HepG2 (cell line): ENCODE data around the gene RAB36. TPM values are rescaled to one million over a fixed set of nuclear protein-coding genes. Genes with fewer than 3 reads are reported as not detected.
A peak's percentile ranks its signal among the peaks of the same experiment; 100 is the strongest.

ENCODE experiments used
- ASH2L ChIP-seq: fragments of 300-600, 200-600 bp; sonication (generic); IDR thresholded peaks from 2 replicates; pipeline ENCODE4 v1.7.0; 2017; ENCODE audit warnings: low read depth, mild to moderate bottlenecking, moderate library complexity, mixed read lengths, low read length; ENCODE audit not compliant: insufficient read length
- BRD4 ChIP-seq: sonication (generic); formaldehyde crosslinking; IDR thresholded peaks from 2 replicates; pipeline ENCODE4 v1.4.0; 2020; ENCODE audit warnings: missing genetic modification reagents
- CEBPB ChIP-seq: IDR thresholded peaks from 2 replicates; pipeline ENCODE4 v1.6.1; 2011; ENCODE audit warnings: low read depth, low read length, improper control_type of control experiment, borderline replicate concordance
- EED ChIP-seq: sonication (generic); formaldehyde crosslinking; IDR thresholded peaks from 2 replicates; pipeline ENCODE4 v1.5.0; 2020; ENCODE audit warnings: mild to moderate bottlenecking, missing genetic modification reagents
- ELF3 ChIP-seq: IDR thresholded peaks from 2 replicates; pipeline ENCODE4 v1.6.1; 2016; ENCODE audit warnings: missing genetic modification reagents, missing compliant biosample characterization
- FOSL1 ChIP-seq: sonication (generic); formaldehyde crosslinking; IDR thresholded peaks from 2 replicates; pipeline ENCODE4 v1.9.0; 2021; ENCODE audit warnings: missing genetic modification reagents, borderline replicate concordance
- HNF4A ChIP-seq: sonication (generic); formaldehyde crosslinking; IDR thresholded peaks from 2 replicates; pipeline ENCODE4 v1.4.0; 2020; ENCODE audit warnings: missing genetic modification reagents
- KDM2A ChIP-seq: sonication (generic); formaldehyde crosslinking; IDR thresholded peaks from 2 replicates; pipeline ENCODE4 v1.4.0; 2020; ENCODE audit warnings: low read depth, missing genetic modification reagents, borderline replicate concordance
- NR2F6 ChIP-seq, 2 experiments: IDR thresholded peaks; 2 replicates each; pipeline ENCODE4 v1.6.1; 2016; ENCODE audit warnings: antibody characterized with exemption in 1 of 2, mild to moderate bottlenecking in 1 of 2
- PTBP1 ChIP-seq: fragments of 200-400 bp; formaldehyde crosslinking; IDR thresholded peaks from 2 replicates; pipeline ENCODE4 v1.6.1; 2018; ENCODE audit warnings: low read length, low read depth; ENCODE audit not compliant: poor library complexity, severe bottlenecking
- SP140L ChIP-seq: sonication (generic); formaldehyde crosslinking; IDR thresholded peaks from 2 replicates; pipeline ENCODE4 v1.4.0; 2020; ENCODE audit warnings: missing genetic modification reagents, borderline replicate concordance
- XBP1 ChIP-seq: sonication (generic); formaldehyde crosslinking; IDR thresholded peaks from 2 replicates; pipeline ENCODE4 v1.5.0; 2020; ENCODE audit warnings: missing genetic modification reagents
- YEATS2 ChIP-seq: sonication (generic); formaldehyde crosslinking; IDR thresholded peaks from 2 replicates; pipeline ENCODE4 v1.4.0; 2020; ENCODE audit warnings: missing genetic modification reagents, borderline replicate concordance
- ZNF547 ChIP-seq: sonication (generic); formaldehyde crosslinking; IDR thresholded peaks from 2 replicates; pipeline ENCODE4 v1.5.1; 2020; ENCODE audit warnings: mild to moderate bottlenecking, missing genetic modification reagents
- ZNF678 ChIP-seq: sonication (generic); formaldehyde crosslinking; IDR thresholded peaks from 2 replicates; pipeline ENCODE4 v1.4.0; 2020; ENCODE audit warnings: mild to moderate bottlenecking, missing genetic modification reagents
- ZNF703 ChIP-seq: sonication (generic); formaldehyde crosslinking; IDR thresholded peaks from 2 replicates; pipeline ENCODE4 v1.5.1; 2020; ENCODE audit warnings: missing genetic modification reagents, mild to moderate bottlenecking, moderate library complexity, borderline replicate concordance
- polyA plus RNA-seq, 8 experiments: library from polyadenylated mRNA; depleted of rRNA in 3 of 8; stranded (reverse) in 7 of 8; unstranded in 1 of 8; fragments of >200 nt; fragmentation: Illumina TruSeq in 4 of 8; extraction: Trizol in 4 of 8; gene quantifications; 2 replicates each; pipeline versions ENCODE4 v1.2.1 to v1.2.3, GENCODE V29; 2011 to 2016; ENCODE audit warnings: low read depth in 4 of 8, missing spikeins in 1 of 8, mixed read lengths in 1 of 8; ENCODE audit not compliant: insufficient read depth in 1 of 8
- total RNA-seq, 5 experiments: library from RNA; depleted of rRNA; stranded (reverse); fragments of >200 nt; fragmentation: Illumina TruSeq; extraction: Trizol; gene quantifications; 2 replicates each; pipeline ENCODE4 v1.2.3, GENCODE V29; 2016; ENCODE audit warnings: low read depth in 1 of 5
- TF ChIP-seq, protein P1 (sequence below): sonication (generic); formaldehyde crosslinking; IDR thresholded peaks from 2 replicates; pipeline ENCODE4 v1.9.0; 2021; ENCODE audit warnings: missing genetic modification reagents, borderline replicate concordance
- TF ChIP-seq, protein P2 (sequence below): IDR thresholded peaks from 2 replicates; pipeline ENCODE4 v1.6.1; 2018; ENCODE audit warnings: missing genetic modification reagents, mild to moderate bottlenecking, missing compliant biosample characterization
- TF ChIP-seq, protein P3 (sequence below): sonication (generic); formaldehyde crosslinking; IDR thresholded peaks from 2 replicates; pipeline ENCODE4 v1.4.0; 2020; ENCODE audit warnings: mild to moderate bottlenecking, missing genetic modification reagents
- TF ChIP-seq, protein P4 (sequence below): sonication (generic); formaldehyde crosslinking; IDR thresholded peaks from 2 replicates; pipeline ENCODE4 v1.4.0; 2020; ENCODE audit warnings: missing genetic modification reagents, borderline replicate concordance

RAB36 gene
- total and polyA plus RNA-seq, 2 of the 13 experiments (the other 11 are each of a cell fraction or from before 2014, with no cell fraction given), result 0.24 to 0.86 TPM

DNA sequence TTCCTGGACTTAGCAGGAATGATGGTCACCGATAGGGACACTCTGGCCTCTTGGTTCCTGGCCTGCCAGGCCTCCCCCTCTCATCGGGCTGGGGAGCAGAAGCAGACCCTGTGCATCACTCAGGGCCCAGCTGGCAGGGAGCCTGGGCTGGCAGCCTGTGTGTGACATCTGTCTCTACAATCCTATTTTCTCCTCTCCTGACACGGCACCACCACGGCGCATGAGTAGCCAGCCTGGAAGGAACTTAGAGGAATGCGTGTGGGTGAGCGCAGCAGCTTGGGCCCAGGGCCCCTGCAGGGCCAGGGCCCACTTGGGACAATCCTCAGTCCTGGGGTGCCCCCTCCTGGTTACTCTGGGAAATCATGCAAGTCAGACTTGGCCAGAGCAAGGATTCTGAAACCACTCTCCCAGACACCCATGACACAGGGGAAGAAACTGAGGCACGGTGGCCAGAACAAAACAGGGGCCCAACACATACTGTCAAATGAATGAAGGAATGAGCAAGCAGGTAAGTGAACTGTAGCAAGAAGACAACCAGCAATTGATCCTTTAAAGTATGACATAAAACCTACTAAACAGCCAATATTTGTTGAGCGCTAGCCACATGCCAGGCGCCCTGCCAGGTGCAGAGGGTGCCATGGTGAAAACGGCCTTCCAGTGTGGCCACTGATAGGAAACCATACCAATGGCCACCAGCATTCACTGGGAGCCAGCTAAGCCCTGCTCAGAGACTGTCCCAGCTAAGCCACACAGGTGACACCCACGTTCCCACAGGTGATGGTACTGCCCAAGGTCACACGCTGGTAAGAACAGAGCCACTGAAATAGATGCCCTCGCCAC, 16.8 kb upstream of the RAB36 start (continued):
- TF ChIP-seq, protein P1, sequence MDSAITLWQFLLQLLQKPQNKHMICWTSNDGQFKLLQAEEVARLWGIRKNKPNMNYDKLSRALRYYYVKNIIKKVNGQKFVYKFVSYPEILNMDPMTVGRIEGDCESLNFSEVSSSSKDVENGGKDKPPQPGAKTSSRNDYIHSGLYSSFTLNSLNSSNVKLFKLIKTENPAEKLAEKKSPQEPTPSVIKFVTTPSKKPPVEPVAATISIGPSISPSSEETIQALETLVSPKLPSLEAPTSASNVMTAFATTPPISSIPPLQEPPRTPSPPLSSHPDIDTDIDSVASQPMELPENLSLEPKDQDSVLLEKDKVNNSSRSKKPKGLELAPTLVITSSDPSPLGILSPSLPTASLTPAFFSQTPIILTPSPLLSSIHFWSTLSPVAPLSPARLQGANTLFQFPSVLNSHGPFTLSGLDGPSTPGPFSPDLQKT, result no peak
- TF ChIP-seq KDM2A (CRISPR knock-in tag), result peak; percentile 44; the same call in 1 of the 2 replicates
- TF ChIP-seq ASH2L, result no peak
- TF ChIP-seq PTBP1, result no peak
- TF ChIP-seq ZNF547 (CRISPR knock-in tag), result no peak
- TF ChIP-seq BRD4 (CRISPR knock-in tag), result no peak
- TF ChIP-seq ZNF678, result no peak
- no peak for TF ChIP-seq CEBPB
- TF ChIP-seq, protein P2, sequence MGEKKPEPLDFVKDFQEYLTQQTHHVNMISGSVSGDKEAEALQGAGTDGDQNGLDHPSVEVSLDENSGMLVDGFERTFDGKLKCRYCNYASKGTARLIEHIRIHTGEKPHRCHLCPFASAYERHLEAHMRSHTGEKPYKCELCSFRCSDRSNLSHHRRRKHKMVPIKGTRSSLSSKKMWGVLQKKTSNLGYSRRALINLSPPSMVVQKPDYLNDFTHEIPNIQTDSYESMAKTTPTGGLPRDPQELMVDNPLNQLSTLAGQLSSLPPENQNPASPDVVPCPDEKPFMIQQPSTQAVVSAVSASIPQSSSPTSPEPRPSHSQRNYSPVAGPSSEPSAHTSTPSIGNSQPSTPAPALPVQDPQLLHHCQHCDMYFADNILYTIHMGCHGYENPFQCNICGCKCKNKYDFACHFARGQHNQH (CRISPR knock-in tag), result peak; percentile 57; the same call in 1 of the 2 replicates
- no peak for TF ChIP-seq XBP1
- TF ChIP-seq, protein P3, sequence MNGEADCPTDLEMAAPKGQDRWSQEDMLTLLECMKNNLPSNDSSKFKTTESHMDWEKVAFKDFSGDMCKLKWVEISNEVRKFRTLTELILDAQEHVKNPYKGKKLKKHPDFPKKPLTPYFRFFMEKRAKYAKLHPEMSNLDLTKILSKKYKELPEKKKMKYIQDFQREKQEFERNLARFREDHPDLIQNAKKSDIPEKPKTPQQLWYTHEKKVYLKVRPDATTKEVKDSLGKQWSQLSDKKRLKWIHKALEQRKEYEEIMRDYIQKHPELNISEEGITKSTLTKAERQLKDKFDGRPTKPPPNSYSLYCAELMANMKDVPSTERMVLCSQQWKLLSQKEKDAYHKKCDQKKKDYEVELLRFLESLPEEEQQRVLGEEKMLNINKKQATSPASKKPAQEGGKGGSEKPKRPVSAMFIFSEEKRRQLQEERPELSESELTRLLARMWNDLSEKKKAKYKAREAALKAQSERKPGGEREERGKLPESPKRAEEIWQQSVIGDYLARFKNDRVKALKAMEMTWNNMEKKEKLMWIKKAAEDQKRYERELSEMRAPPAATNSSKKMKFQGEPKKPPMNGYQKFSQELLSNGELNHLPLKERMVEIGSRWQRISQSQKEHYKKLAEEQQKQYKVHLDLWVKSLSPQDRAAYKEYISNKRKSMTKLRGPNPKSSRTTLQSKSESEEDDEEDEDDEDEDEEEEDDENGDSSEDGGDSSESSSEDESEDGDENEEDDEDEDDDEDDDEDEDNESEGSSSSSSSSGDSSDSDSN (CRISPR knock-in tag), result no peak
- TF ChIP-seq, protein P4, sequence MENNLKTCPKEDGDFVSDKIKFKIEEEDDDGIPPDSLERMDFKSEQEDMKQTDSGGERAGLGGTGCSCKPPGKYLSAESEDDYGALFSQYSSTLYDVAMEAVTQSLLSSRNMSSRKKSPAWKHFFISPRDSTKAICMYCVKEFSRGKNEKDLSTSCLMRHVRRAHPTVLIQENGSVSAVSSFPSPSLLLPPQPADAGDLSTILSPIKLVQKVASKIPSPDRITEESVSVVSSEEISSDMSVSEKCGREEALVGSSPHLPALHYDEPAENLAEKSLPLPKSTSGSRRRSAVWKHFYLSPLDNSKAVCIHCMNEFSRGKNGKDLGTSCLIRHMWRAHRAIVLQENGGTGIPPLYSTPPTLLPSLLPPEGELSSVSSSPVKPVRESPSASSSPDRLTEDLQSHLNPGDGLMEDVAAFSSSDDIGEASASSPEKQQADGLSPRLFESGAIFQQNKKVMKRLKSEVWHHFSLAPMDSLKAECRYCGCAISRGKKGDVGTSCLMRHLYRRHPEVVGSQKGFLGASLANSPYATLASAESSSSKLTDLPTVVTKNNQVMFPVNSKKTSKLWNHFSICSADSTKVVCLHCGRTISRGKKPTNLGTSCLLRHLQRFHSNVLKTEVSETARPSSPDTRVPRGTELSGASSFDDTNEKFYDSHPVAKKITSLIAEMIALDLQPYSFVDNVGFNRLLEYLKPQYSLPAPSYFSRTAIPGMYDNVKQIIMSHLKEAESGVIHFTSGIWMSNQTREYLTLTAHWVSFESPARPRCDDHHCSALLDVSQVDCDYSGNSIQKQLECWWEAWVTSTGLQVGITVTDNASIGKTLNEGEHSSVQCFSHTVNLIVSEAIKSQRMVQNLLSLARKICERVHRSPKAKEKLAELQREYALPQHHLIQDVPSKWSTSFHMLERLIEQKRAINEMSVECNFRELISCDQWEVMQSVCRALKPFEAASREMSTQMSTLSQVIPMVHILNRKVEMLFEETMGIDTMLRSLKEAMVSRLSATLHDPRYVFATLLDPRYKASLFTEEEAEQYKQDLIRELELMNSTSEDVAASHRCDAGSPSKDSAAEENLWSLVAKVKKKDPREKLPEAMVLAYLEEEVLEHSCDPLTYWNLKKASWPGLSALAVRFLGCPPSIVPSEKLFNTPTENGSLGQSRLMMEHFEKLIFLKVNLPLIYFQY, result peak; percentile 53; the same call in 1 of the 2 replicates
- no peak for TF ChIP-seq YEATS2 (CRISPR knock-in tag)
- TF ChIP-seq ELF3 (CRISPR knock-in tag), result 0 out of 2 replicates have a peak, but pooled peaks have one; percentile 25
- no peak for TF ChIP-seq HNF4A
- no peak for TF ChIP-seq ZNF703 (CRISPR knock-in tag)
- TF ChIP-seq EED (CRISPR knock-in tag), result no peak
- TF ChIP-seq FOSL1 (CRISPR knock-in tag), result no peak
- no peak for TF ChIP-seq NR2F6 (IDR thresholded peaks at IDR 0.05)
- TF ChIP-seq NR2F6 (CRISPR knock-in tag; IDR thresholded peaks at IDR 0.05), result no peak
- TF ChIP-seq SP140L (CRISPR knock-in tag), result no peak
